Neural cell (in vitro differentiated cells): ENCODE results near the gene SPEF1. TPM values are rescaled to one million over a fixed set of nuclear protein-coding genes. Genes with fewer than 3 reads are reported as not detected.

Experiments used
- H2AFZ ChIP-seq: fragments of 200-600, 300-800 bp; sonication (generic), shearing (Covaris generic); 2 replicates; pipeline ENCODE4 v1.6.0; 2014; ENCODE audit warnings: low read depth, mild to moderate bottlenecking, antibody characterized with exemption, low read length, moderate library complexity
- H3F3A ChIP-seq: fragments of 200-600 bp; shearing (Covaris generic); 2 replicates; pipeline ENCODE4 v1.6.1; 2016; ENCODE audit warnings: mild to moderate bottlenecking, moderate library complexity, mixed read lengths, antibody characterized with exemption, low read length; ENCODE audit not compliant: insufficient read depth, poor library complexity, severe bottlenecking
- H3K27ac ChIP-seq: fragments of 200-600, 300-800 bp; sonication (generic), shearing (Covaris generic); 2 replicates; pipeline ENCODE4 v1.5.1; 2014; ENCODE audit warnings: mild to moderate bottlenecking, low read length, moderate library complexity
- H3K27me3 ChIP-seq: fragments of 300-800, 200-600 bp; sonication (generic), shearing (Covaris generic); 2 replicates; pipeline ENCODE4 v1.6.0; 2014; ENCODE audit warnings: mild to moderate bottlenecking, low read depth, low read length, moderate library complexity; ENCODE audit not compliant: insufficient read depth
- H3K36me3 ChIP-seq: fragments of 300-800, 200-600 bp; sonication (generic), shearing (Covaris generic); 2 replicates; pipeline ENCODE4 v1.5.1; 2014; ENCODE audit warnings: mild to moderate bottlenecking, antibody characterized with exemption, low read length, moderate library complexity; ENCODE audit not compliant: insufficient read depth
- H3K4me2 ChIP-seq: fragments of 300-800, 200-600 bp; sonication (generic), shearing (Covaris generic); 2 replicates; pipeline ENCODE4 v1.6.0; 2014; ENCODE audit warnings: mild to moderate bottlenecking, low read length
- H3K4me3 ChIP-seq: fragments of 300-800, 200-600 bp; sonication (generic), shearing (Covaris generic); 2 replicates; pipeline ENCODE4 v1.5.1; 2014; ENCODE audit warnings: mild to moderate bottlenecking, low read length, moderate library complexity
- H3K79me2 ChIP-seq: fragments of 200-600 bp; shearing (Covaris generic); replicated peaks from 2 replicates; pipeline ENCODE4 v1.6.0; 2014; ENCODE audit warnings: mild to moderate bottlenecking, low read length, moderate library complexity; ENCODE audit not compliant: insufficient read depth
- H3K9ac ChIP-seq: fragments of 300-800, 200-600 bp; sonication (generic), shearing (Covaris generic); 2 replicates; pipeline ENCODE4 v1.6.1; 2016; ENCODE audit warnings: mild to moderate bottlenecking, low read length, mixed read lengths
- H3K9me2 ChIP-seq: fragments of 200-600 bp; shearing (Covaris generic); 2 replicates; pipeline ENCODE4 v1.6.1; 2016; ENCODE audit warnings: mild to moderate bottlenecking, low read length, mixed read lengths; ENCODE audit not compliant: insufficient read depth
- H3K9me3 ChIP-seq: fragments of 200-600, 300-800 bp; sonication (generic), shearing (Covaris generic); 2 replicates; pipeline ENCODE4 v1.6.1; 2016; ENCODE audit warnings: mild to moderate bottlenecking, mixed run types, low read length, moderate library complexity, mixed read lengths
- H4K20me1 ChIP-seq: fragments of 200-600 bp; shearing (Covaris generic); 2 replicates; pipeline ENCODE4 v1.6.1; 2016; ENCODE audit warnings: mild to moderate bottlenecking, mixed run types; ENCODE audit not compliant: insufficient read depth
- EP300 ChIP-seq: fragments of 450-650 bp; conservative IDR thresholded peaks from 2 replicates; pipeline ENCODE4 v1.6.1; 2014; ENCODE audit warnings: antibody characterized with exemption, mild to moderate bottlenecking, moderate library complexity; ENCODE audit not compliant: poor library complexity, severe bottlenecking
- EZH2 ChIP-seq: fragments of 200-600, 300-800 bp; shearing (Covaris generic), sonication (generic); IDR thresholded peaks from 2 replicates; pipeline ENCODE4 v1.6.1; 2014; ENCODE audit warnings: antibody characterized with exemption, low read length, borderline replicate concordance, mild to moderate bottlenecking; ENCODE audit not compliant: insufficient read depth, poor library complexity, severe bottlenecking
- MXI1 ChIP-seq: fragments of 450-650 bp; conservative IDR thresholded peaks from 2 replicates; pipeline ENCODE4 v1.6.1; 2014; ENCODE audit warnings: antibody characterized with exemption, mild to moderate bottlenecking; ENCODE audit not compliant: poor library complexity, severe bottlenecking
- POLR2AphosphoS5 ChIP-seq: IDR thresholded peaks from 2 replicates; pipeline ENCODE4 v1.6.1; 2012
- RAD21 ChIP-seq: fragments of 450-650 bp; conservative IDR thresholded peaks from 2 replicates; pipeline ENCODE4 v1.6.1; 2014; ENCODE audit warnings: antibody characterized with exemption, mild to moderate bottlenecking, moderate library complexity
- SMC3 ChIP-seq: fragments of 450-650 bp; conservative IDR thresholded peaks from 2 replicates; pipeline ENCODE4 v1.6.1; 2014; ENCODE audit warnings: antibody characterized with exemption, mild to moderate bottlenecking, moderate library complexity; ENCODE audit not compliant: poor library complexity
- TAF1 ChIP-seq: IDR thresholded peaks from 2 replicates; pipeline ENCODE4 v1.6.1; 2012; ENCODE audit warnings: low read depth
- polyA plus RNA-seq: library from polyadenylated mRNA; depleted of rRNA; stranded (reverse); fragments of >200 nt; gene quantifications from 2 replicates; pipeline ENCODE4 v1.2.3, GENCODE V29; 2014
- TF ChIP-seq, protein P1 (sequence below): IDR thresholded peaks from 2 replicates; pipeline ENCODE4 v1.6.1; 2012; ENCODE audit warnings: borderline replicate concordance
- TF ChIP-seq, protein P2 (sequence below): fragments of 450-650 bp; IDR thresholded peaks from 2 replicates; pipeline ENCODE4 v1.5.1; 2014; ENCODE audit warnings: antibody characterized with exemption, mild to moderate bottlenecking, moderate library complexity; ENCODE audit not compliant: poor library complexity, severe bottlenecking

SPEF1 gene
- polyA plus RNA-seq, 1 donor from 2014 or later = 0.58 TPM

DNA sequence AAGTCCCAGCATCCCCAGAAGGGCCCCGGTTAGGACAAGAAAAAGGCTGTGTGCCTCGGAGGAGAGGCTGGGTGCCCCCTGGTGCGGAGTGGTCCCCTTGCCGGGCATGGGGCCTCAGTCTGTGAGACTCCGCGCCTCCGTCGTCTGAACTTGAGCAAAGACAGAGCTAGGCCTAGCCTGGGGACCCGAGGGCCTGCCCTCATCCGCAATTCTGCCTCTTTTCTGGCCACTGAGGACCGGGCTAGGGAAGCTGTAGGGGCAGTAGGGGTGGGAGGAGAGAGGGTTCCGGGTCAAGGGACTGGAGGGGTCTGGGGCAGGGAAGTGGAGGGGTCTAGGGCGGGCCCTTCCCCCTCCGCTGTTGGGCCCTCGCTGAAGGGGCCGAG is 49.3 kb downstream of the SPEF1 start:
- H3K9ac ChIP-seq = no peak overlapping the region
- no peak for TF ChIP-seq MXI1
- TF ChIP-seq RAD21 = no peak
- TF ChIP-seq TAF1 = no peak
- TF ChIP-seq, protein P1, sequence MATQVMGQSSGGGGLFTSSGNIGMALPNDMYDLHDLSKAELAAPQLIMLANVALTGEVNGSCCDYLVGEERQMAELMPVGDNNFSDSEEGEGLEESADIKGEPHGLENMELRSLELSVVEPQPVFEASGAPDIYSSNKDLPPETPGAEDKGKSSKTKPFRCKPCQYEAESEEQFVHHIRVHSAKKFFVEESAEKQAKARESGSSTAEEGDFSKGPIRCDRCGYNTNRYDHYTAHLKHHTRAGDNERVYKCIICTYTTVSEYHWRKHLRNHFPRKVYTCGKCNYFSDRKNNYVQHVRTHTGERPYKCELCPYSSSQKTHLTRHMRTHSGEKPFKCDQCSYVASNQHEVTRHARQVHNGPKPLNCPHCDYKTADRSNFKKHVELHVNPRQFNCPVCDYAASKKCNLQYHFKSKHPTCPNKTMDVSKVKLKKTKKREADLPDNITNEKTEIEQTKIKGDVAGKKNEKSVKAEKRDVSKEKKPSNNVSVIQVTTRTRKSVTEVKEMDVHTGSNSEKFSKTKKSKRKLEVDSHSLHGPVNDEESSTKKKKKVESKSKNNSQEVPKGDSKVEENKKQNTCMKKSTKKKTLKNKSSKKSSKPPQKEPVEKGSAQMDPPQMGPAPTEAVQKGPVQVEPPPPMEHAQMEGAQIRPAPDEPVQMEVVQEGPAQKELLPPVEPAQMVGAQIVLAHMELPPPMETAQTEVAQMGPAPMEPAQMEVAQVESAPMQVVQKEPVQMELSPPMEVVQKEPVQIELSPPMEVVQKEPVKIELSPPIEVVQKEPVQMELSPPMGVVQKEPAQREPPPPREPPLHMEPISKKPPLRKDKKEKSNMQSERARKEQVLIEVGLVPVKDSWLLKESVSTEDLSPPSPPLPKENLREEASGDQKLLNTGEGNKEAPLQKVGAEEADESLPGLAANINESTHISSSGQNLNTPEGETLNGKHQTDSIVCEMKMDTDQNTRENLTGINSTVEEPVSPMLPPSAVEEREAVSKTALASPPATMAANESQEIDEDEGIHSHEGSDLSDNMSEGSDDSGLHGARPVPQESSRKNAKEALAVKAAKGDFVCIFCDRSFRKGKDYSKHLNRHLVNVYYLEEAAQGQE = no peak
- TF ChIP-seq EP300 = no peak
- TF ChIP-seq SMC3 = no peak
- TF ChIP-seq, protein P2, sequence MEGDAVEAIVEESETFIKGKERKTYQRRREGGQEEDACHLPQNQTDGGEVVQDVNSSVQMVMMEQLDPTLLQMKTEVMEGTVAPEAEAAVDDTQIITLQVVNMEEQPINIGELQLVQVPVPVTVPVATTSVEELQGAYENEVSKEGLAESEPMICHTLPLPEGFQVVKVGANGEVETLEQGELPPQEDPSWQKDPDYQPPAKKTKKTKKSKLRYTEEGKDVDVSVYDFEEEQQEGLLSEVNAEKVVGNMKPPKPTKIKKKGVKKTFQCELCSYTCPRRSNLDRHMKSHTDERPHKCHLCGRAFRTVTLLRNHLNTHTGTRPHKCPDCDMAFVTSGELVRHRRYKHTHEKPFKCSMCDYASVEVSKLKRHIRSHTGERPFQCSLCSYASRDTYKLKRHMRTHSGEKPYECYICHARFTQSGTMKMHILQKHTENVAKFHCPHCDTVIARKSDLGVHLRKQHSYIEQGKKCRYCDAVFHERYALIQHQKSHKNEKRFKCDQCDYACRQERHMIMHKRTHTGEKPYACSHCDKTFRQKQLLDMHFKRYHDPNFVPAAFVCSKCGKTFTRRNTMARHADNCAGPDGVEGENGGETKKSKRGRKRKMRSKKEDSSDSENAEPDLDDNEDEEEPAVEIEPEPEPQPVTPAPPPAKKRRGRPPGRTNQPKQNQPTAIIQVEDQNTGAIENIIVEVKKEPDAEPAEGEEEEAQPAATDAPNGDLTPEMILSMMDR = no peak
- no peak for TF ChIP-seq EZH2
- no peak for TF ChIP-seq POLR2AphosphoS5
- no peaks in the 10 kb centered on the region for H3K9me3 ChIP-seq
- no peaks in the 10 kb centered on the region for H4K20me1 ChIP-seq
- H3K79me2 ChIP-seq = no peaks in the 10 kb centered on the region
- no peaks in the 10 kb centered on the region for H3K36me3 ChIP-seq
- no peaks in the 10 kb centered on the region for H3K9me2 ChIP-seq
- H3K27ac ChIP-seq = no peak overlapping the region
- no peak overlapping the region for H2AFZ ChIP-seq
- no peak overlapping the region for H3K4me3 ChIP-seq
- no peaks in the 10 kb centered on the region for H3F3A ChIP-seq
- peaks cover 4% of the 10 kb centered on the region for H3K27me3 ChIP-seq
- no peak overlapping the region for H3K4me2 ChIP-seq

DNA sequence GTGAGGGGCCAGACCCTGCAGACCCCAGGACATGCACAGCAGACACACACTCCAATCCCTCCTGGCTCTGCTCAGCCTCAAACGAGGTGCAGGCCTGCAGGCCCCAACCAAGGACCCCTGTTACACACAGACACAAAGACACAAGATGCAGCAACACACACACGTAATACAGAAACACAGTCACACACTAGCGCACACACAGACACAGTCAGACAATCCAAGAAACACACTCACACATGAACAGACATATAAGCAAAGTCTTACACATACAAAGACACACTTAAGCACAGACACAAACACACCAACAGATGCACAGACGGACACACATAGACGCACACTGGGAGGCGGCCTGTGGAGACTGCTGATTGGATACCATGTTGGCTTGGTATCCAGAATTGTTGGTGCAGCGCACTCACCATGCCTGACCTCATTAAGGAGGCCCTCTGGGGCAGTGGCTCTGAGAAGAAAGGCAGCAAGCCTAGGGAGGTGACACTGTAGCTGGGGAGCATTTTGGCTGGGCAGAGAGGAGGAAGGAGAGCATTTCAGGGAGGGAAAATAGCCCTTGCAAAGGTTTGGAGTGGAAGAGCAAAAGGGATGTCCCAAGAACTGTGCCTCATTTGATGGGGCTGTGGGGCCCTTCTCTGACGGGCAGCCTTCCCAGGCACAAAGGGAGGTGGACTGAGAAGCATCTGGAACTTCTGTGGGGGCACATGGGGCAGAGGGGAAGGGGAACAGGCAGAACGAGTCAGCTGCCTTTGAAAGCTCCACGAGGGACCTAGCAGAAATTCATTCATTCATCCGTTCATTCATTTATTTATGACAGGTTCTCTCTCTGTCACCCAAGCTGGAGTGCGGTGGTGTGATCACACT is 50.2 kb downstream of the SPEF1 start:
- peaks cover 4% of the 10 kb centered on the region for H3K27me3 ChIP-seq
- H3K4me3 ChIP-seq = no peak overlapping the region
- no peaks in the 10 kb centered on the region for H3F3A ChIP-seq
- TF ChIP-seq, protein P1 = no peak
- TF ChIP-seq EP300 = no peak
- no peak for TF ChIP-seq POLR2AphosphoS5
- no peak for TF ChIP-seq TAF1
- TF ChIP-seq, protein P2 = no peak
- no peak for TF ChIP-seq SMC3
- TF ChIP-seq MXI1 = no peak
- no peak overlapping the region for H3K27ac ChIP-seq
- no peaks in the 10 kb centered on the region for H4K20me1 ChIP-seq
- no peak overlapping the region for H2AFZ ChIP-seq
- no peaks in the 10 kb centered on the region for H3K9me3 ChIP-seq
- H3K36me3 ChIP-seq = no peaks in the 10 kb centered on the region
- no peaks in the 10 kb centered on the region for H3K79me2 ChIP-seq
- no peaks in the 10 kb centered on the region for H3K9me2 ChIP-seq
- no peak overlapping the region for H3K4me2 ChIP-seq
- H3K9ac ChIP-seq = no peak overlapping the region
